Measurements from ENCODE around the gene CRACDL.

- TF ChIP-seq POLR2A (IDR thresholded peaks at IDR 0.05; ENCODE audit: low read depth, low read length), result no peak
- no peak for TF ChIP-seq FOS (IDR thresholded peaks at IDR 0.05; ENCODE audit: borderline replicate concordance, insufficient read depth, low read length)
- TF ChIP-seq EZH2 (IDR thresholded peaks at IDR 0.05; ENCODE audit: borderline replicate concordance, low read depth, low read length, severe bottlenecking), result no peak
- TF ChIP-seq CTCF (IDR thresholded peaks at IDR 0.05; ENCODE audit: extremely low read depth in 1 of 2, insufficient read depth in 1 of 2, low read depth in 1 of 2, low read length in 2 of 2), result no peak
- TF ChIP-seq MYC (IDR thresholded peaks at IDR 0.05; ENCODE audit: low read depth, low read length), result no peak
- TF ChIP-seq MAX (IDR thresholded peaks at IDR 0.05; ENCODE audit: insufficient read depth, insufficient read length), result no peak
- no peak for TF ChIP-seq JUN (IDR thresholded peaks at IDR 0.05; ENCODE audit: borderline replicate concordance, insufficient read depth, insufficient read length, low read depth)
- TF ChIP-seq GATA2 (IDR thresholded peaks at IDR 0.05; ENCODE audit: insufficient read depth, insufficient read length, low read depth, low read length), result no peak
- TF ChIP-seq POLR2AphosphoS5 (IDR thresholded peaks at IDR 0.05; ENCODE audit: insufficient read depth, low read depth, low read length), result no peak
These were observed 74.4 kb downstream of the CRACDL start for GRCh38 chr2:98861601-98862000.
